ENCODE results near the gene TRAK1.
"Not testable (repeated sequence)": the region's sequence is repeated elsewhere in the genome, so short reads cannot be mapped to it uniquely, and the experiment has no call there.

TRAK1 gene

DNA sequence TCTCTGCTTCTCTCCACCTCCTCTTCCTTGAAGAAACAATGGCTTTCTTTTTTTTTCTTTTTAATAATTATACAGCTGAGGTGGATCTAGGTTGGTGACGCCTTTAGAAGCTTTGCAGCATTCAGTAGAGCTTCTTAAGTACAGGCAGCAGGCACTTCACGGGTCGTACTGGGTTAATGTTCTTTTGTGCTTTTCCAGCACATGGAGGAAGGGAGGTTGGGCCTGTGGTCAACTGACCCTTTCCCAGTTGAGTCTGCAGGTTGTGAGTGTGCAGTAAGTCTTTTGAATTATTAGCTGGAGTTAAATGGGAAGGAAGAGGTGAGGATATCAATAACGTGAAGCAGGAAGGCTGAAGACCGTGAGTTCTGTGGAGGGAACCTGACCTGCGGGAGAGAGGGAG, 7.0 kb downstream of the TRAK1 start:
- DNase-seq = no peak

DNA sequence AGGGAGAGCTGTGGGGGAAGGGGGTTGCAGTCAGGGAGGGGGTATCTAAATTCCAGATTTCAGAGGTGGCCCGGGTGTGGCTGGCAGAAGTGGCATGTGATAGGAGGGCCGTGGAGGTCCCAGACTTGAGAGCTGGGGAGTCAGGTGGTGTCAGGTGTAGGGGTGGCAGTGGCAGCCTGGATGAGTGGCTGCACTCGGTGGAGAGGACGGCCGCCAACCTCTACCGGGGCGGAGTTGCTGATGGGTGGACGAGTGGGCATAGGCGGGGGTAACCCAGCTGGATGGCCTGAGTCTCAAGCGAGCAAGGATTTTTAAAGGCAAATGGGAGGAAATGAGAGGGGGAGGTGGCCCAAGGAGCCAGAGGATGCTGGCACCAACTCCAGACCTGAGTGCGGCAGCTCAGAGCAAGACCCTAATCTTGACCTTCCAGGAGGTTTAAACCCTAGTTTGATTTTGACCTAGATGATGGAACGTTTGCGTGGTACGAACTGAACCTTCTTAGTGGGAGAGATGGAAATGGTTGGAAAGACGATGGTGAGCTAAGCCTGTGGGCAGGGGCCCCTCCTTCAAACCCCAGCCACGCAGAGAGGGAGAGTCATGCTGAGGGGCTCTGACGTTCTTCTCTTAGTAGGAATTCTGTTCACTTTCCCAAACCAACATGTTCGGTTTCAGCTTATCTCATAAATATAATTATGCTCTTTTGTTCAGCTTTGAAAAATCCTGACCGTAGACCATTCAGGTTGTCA, 8.0 kb downstream of the TRAK1 start:
- DNase-seq = no peak

DNA sequence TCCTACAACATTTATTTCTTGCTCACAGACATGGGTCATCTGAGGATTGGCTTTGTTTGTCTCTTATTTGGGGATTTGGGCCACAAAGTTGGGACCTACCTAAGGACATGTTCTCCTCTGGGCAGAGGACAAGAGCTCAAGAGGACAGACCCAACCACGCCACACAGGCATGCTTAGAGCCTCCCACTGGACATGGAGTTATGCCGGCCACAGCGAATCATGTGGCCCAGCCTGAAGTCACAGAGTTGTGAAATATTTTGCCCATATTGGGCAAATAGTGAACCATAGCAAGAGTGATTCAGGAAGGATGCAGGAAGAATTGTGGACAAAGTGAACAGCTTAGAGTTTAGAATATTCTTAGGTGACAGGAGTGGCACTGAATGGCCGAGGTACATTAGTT, 9.9 kb downstream of the TRAK1 start:
- no peak for DNase-seq

DNA sequence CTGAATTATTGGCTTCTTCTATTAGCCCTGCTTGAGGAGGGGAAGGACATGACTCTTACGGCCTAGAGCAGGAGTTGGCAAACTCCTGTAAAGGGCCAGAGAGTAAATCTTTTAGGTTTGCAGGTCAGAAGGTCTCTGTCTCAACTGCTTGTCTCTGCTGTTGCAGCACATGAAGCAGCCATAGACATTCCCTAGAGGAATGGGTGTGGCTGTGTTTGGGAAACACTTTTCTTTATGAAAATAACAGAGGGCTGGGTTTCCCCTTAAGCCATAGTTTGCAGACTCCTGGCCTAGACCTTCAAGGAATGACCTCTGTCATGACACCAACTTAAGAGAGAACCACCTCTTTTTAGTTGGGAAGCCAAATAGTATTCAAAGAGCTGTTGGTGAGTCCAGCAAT, 10.3 kb downstream of the TRAK1 start:
- no peak for DNase-seq

DNA sequence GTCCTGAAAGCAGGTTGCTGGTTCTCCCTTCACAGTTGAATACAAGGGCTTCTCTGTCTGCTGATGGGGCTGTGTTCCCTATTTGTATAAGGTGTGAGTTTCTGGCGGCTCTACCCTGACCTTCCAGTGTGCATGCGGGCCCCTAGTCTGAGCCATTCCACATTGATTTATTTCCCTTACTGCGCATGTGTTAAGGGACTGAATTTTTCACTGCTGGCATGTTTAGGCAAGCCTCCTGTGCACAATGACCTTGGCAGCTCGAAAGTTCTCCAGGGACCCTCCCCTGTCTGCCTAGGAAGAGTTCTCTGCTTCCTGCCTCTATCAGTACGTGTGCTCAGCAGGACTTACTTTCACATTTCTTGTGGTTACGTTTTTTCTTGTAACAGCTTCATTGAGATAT, 11.4 kb downstream of the TRAK1 start:
- no peak for DNase-seq

DNA sequence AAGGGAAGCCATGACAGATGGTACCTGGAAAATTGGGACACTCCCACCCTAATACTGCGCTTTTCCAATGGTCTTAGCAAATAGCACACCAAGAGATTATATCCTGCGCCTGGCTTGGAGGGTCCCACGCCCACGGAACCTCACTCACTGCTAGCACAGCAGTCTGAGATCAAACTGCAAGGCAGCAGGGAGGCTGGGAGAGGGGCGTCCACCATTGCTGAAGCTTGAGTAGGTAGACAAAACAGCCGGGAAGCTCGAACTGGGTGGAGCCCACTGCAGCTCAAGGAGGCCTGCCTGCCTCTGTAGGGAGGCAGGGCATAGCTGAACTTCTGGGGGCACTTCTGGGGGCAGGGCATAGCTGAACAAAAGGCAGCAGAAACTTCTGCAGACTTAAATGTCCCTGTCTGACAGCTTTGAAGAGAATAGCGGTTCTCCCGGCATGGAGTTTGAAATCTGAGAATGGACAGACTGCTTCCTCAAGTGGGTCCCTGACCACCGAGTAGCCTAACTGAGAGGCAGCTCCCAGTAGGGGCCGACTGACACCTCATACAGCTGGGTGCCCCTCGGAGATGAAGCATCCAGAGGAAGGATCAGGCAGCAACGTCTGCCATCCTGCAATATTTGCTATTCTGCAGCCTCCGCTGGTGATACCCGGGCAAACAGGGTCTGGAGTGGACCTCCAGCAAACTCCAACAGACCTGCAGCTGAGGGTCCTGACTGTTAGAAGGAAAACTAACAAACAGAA, 12.9 kb downstream of the TRAK1 start:
- not testable (repeated sequence) for DNase-seq

DNA sequence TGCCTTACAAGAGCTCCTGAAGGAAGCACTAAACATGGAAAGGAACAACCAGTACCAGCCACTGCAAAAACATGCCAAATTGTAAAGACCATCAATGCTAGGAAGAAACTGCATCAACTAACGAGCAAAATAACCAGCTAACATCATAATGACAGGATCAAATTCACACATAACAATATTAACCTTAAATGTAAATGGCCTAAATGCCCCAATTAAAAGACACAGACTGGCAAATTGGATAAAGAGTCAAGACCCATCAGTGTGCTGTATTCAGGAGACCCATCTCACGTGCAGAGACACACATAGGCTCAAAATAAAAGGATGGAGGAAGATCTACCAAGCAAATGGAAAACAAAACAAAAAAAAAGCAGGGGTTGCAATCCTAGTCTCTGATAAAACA, 14.8 kb downstream of the TRAK1 start:
- DNase-seq = not testable (repeated sequence)

DNA sequence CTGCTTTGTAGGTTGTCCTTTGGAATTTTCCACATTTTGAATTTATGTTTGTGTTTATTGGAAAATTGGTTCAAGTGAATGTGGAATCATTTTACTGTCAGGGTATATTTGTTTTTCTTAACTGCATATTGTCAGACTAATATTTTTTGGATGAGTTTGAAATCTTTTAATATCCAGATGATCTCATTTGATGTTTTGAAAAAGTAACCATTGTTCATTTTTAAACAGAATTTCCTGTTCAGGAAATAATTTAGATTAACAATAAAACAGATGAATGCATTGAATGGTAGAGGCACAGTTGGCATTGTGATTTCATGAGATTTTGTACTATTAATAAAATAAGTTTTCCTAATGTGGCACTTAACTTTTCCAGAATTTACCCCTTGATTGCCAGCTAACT, 15.5 kb downstream of the TRAK1 start:
- DNase-seq = no peak

DNA sequence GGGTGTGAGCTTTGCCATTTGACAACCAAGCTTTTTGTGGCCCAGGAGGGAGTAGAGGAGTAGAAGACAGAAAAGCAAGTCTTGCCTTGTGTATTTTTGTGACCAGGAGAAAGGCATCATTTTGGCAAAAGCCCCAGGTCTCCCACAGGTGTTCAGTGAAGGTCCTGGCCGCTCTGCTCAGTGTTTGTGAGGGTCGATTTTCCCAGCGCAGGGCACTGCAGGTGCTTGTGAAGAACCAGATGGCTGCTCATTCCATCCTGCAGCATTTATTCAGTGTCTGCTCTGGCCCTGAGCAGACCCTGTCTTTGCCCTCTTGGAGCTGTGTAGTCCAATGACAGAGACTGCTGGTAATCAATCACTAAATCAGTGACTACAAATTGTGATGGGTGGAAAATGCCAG, 19.5 kb downstream of the TRAK1 start:
- no peak for DNase-seq

DNA sequence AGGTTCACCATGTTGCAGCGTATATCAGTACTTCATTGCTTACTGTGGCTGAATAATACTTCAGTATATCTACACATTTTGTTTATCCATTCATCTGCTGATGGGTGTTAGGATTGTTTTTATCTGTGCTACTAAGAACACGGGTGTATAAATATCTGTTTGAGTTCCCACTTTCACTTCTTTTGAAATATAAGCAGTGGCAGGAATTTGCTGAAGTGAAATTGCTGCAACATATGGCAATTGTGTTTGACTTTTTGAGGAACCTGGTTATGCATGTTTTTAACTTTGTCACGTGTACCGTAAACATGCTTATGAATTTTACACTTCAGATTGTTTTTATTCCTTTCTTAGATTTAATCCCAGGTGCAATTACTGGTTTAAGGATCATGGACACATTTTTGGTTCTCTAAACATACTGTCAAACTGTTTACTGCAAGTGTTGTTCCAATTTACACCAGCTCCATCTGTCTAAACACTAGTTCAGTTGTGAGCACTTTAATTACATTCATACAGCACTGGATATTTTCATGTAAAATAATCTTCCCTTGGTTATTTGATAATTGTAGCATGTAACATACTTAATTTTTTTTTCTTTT, 23.1 kb downstream of the TRAK1 start:
- no peak for DNase-seq

DNA sequence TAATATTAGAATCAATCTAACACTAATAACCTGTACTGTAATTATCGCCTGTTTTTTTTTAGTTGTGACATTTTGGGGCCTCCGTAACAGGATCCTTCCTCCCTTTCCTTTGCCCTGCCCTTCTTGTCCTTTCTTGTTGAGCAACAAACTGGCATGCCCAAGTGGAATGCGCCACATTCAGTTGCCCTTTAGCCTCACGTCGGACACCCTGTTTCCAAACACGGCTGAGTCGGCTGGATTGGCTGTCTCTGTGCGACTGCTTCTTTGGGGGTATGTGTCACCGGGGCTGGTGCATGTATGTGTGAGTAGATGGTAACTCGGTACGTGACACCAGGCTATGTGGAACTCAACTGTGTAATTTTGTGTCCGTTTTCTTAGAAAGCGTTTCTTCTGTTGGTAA, 24.1 kb downstream of the TRAK1 start:
- DNase-seq = no peak

DNA sequence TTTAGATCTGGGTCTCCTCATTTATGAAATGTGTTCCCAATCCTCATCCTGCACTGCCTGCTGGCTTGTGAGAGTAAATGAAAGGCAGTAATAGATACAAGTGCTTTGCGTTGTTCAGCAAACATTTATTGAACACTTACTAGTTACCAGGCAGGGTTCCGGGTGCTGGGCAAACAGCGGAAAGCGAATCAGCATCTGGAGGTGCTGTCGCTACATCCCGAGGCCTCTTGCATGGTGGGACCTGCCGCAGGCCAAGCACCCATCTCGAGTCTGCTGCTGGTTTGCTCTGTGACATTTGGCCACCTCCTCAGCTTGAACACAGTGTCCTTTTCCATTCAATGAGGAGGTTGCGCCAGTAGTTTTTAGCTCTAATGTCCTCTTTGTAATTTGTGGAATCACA, 24.8 kb downstream of the TRAK1 start:
- no peak for DNase-seq

DNA sequence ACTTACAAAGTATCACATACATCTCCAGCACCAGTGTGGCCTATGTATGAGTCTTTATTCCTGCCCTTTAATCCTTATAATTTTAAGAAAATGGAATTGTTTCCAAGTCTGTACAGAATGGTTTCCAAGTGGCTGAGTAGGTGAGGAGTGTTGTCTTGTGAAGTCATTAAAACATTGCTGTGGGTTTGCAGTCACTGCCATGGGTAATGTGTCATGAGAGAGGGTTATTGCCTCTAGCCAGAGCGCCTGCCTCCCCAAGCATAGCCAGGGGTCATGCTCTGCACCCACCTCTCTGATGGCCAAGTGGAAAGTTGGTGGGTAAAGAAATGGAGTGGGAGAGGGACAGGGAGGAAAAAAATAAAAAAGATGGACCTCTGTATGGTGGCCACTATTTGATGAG, 25.3 kb downstream of the TRAK1 start:
- no peak for DNase-seq

DNA sequence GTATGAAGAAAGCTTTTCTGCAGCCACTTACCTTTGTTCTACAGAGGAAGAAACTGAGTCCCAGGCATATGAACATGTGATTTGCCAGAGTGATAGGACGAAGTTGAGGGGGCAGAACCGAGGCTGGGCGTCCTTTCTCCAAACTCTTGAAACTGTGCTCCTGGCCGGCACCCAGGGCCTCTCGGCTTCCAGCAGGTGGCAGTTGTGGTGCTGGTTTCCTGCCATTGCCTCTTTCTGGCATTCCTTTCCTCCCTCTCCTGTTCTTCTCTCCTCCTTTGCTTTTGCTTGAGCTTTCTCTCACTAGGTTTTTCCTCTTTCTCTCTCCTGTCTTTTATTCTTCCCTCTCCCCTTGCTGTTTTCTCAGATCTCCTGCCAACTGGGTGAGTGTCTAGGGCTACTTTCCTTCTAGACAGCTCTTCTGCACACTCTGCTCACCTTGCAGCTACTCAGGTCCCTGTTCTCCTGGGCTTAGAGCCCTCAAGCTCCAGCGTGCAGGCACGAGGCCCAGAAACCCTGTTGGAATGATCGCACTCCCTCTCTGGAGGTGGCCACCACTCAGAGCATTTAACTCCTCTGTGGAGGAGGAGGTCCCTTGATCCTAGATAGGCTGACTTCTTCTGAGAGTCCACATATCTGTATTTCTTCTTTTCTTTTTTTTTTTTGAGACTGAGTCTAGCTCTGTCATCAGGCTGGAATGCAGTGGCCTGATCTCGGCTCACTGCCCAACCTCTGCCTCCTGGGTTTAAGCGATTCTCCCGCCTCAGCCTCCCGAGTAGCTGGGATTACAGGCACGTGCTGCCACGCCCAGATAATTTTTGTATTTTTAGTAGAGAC, 26.2 kb downstream of the TRAK1 start:
- DNase-seq = no peak

DNA sequence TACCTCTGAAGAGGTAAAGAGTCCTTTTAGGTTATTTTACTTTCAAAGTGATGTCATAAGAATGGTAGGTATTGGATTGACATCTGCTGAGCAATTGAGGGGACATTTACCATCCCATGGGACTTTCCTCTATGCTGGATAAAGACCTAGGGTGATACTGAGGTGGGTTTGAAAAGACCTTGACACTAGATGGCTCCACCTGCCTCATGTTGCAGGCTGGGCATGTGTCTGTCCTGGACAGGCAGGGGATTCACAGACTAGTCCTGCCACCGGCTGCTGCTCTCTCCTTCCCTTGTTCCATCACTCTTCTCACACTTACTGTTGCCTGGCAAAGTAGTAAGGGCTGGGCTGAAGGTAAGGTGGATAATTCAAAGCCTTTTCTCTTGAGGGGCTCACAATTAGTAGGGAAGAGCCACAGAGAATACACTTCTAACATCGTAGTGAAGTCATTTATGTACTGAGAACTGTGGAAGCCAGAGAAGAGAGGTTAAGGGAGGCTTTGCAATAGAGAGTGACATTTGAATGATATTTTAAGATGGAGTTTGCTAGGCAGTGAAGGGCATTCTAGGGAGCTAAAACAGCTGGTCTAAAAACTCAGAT, 27.7 kb downstream of the TRAK1 start:
- DNase-seq = peak; percentile 44

DNA sequence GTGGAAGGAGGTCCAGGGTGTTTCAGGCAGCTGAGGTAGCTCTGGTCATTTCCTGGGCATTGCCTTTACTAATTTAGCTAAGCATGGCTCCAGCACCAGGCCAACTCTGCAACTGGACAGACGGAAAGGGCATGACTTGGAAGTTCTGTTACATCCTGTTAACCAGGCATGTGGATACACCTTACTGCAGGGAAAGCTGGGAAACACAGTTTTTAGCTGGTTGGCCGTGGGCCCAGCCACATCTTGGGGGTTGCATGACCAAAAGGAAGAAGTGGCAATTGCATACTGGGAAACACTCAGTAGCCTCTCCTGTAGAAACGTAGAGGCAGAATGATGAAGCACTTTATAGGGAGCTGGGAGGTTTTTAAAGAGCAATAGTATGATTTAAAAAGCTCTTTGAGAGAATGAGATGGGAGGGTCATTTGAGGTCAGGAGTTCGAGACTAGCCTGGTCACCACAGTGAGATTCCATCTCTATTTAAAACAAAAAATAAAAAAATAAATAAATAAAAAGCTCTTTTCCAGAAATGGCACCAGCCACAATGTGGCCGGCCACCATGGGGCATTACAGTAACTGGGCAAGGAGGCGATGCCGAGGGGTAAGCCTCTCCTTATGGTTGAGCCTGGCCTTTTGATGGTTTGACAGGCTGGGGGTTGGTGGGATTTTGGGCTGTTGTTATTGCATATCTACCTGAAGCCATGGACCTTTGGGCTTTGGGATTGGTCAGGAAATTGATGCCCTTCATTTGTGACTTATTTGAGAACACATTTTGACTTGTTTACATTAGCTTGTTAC, 28.6 kb downstream of the TRAK1 start:
- DNase-seq = no peak

DNA sequence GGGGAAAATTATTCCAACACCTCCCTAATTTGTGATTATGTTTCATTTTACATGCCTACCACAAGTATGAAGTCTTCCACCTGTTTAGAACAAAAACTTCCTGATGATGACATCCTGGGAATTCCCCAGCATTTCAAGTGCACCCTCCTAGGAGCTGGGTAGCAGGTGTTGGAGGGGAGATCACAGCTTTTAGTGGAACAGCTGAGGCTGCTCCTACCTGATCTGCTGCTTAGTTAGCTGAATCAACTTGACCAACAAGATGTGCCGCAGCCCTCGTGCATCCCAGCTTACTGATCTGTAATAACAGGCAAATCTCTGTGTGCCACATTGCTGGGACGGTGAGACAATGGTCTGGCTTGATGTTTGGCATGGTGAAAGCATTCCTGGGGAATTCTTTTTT, 29.7 kb downstream of the TRAK1 start:
- no peak for DNase-seq

DNA sequence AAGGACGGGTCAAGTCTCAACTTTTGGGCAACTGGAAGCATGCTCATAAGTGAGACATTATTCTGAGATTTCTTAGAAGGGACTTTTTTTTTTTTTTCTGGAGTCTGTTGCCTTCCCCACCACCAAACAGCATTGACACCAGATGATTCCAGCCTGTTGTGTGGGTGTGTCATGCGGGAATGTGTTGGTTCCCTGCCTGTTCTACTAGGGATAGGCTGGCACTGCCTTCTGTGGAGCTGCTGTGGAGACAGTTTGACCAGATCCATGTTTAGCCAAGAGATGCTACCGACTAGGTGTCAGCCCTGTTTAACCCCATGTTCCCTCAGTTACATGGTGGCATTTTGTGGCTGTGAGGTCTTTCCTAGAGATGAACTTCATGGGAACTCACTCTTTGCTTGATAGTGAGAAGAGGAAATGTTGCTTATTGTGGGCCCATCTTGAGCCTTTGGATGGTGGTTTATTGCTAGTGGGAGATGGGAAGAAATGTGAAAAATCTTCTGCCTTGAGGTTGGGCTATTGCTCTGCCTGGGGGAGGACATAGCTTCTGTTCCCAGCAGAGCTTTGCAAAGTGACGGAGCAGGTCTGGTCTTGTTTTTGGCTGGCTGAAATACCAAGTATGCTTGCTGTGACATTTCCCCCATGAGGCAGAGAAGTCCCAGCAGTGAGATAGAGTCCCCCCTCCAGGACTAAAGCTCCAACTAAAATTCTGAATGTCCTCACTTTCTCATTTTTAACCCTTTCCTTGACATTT, 31.3 kb downstream of the TRAK1 start:
- no peak for DNase-seq

DNA sequence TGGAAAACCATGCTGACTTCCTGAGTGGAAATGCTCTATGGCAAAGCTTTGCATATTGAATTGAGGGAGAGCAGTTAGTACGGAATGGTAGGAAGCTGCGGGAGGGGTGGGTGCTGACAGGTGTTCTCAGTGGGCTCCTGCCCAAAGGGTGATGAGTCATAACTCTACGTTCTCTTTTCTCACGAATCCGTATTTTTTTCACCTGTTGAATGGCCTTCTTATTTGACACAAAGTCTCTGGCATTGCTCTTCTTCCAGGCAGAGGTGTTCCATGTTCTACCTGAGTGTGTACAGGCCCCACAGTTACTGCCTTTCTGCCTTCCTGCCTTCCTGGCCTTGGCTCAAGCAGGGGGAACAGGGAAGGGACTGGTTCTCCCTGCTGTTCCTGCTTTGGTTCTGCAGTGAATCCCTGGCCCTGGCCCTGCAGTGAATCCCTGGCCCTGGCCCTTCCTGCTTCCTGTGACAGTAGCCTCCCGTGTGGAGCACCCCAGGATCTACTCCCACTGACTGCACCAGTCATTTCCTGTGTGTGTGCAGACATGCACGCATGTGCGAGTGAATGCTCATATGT, 31.9 kb downstream of the TRAK1 start:
- no peak for DNase-seq

DNA sequence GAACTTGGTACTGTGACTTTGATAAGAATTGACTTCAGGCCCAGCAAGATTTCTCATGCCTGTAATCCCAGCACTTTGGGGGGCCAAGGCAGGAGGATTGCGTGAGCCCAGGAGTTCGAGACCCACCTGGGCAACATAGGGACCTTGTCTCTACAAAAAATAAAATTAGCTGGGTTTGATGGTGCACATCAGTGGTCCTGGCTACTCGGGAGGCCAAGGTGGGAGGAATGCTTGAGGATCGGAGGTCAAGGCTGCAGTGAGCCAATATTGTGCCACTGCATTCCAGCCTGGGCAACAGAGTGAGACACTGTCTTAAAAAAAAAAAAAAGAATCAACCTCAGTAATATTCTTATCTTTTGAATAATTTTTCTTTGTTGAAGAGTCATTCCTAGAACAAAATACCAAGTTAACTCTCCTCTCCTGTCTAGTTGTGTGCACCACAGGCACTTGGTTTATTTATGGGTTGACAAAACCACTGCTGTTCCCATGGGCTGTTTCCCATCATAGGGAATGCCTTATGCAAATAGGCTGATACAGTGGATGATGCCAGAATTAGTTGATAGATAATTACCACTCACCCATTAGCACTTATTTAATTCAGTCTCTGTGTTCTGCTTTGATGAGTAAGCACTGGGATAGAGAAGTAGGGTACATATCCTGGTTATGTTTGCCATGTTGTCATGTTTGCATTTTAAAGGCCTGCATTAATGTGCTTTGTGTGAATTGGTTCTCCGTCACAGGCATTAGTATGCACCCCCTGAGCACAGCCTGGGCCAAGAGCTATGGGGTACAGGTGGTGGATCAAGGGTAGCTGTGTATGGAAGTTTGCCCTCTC, 32.9 kb downstream of the TRAK1 start:
- DNase-seq = no peak

Measured in NCI-H1436 (cell line).